ENCODE results near the gene METTL25. TPM values are rescaled to one million over a fixed set of nuclear protein-coding genes. Genes with fewer than 3 reads are reported as not detected.

Gene METTL25
- polyA plus RNA-seq, 1 donor (not counting 4 experiments of a cell fraction or from before 2014, with no cell fraction given), result 6.0 TPM

GRCh38 chr12:82522285-82522684 lies 164.0 kb downstream of the METTL25 start:
- no peak for TF ChIP-seq EZH2 (IDR thresholded peaks at IDR 0.05; ENCODE audit: low read length)
- TF ChIP-seq CTCF (optimal IDR thresholded peaks at IDR 0.05 in 1 of 3, IDR thresholded peaks at IDR 0.05 in 1 of 3, conservative IDR thresholded peaks at IDR 0.05 in 1 of 3; ENCODE audit: extremely low read depth in 1 of 3, insufficient read depth in 2 of 3, low read length in 3 of 3), result no peak
- H4K20me1 ChIP-seq (ENCODE audit: control insufficient read depth, extremely low read depth, insufficient read depth, low read length), result no peaks in the 10 kb centered on the region
- no peaks in the 10 kb centered on the region for H3K27me3 ChIP-seq (ENCODE audit: control insufficient read depth, extremely low read depth, insufficient read depth, low read length)
- H3K79me2 ChIP-seq (ENCODE audit: control insufficient read depth, insufficient read depth, low read length), result no peaks in the 10 kb centered on the region
- H3K4me2 ChIP-seq (ENCODE audit: control insufficient read depth, extremely low read depth, insufficient read depth, low read depth, low read length), result no peak overlapping the region
- dilution Hi-C loops (cut with MboI; ENCODE audit: extremely low pct_ligation_motif_present, low sequenced_read_pairs), result no loop called here
- H3K9me3 ChIP-seq (ENCODE audit: control insufficient read depth, low read depth, low read length), result no peaks in the 10 kb centered on the region
- no peak for FAIRE-seq
- H3K9me1 ChIP-seq (ENCODE audit: control insufficient read depth, extremely low read depth, insufficient read depth, low read length), result no peaks in the 10 kb centered on the region
- no peak overlapping the region for H3K9ac ChIP-seq (ENCODE audit: control insufficient read depth, extremely low read depth, insufficient read depth, low read length)
- no peaks in the 10 kb centered on the region for H3K36me3 ChIP-seq (ENCODE audit: control insufficient read depth in 2 of 2, extremely low read depth in 1 of 2, insufficient read depth in 2 of 2, low read length in 2 of 2)
- H3K4me1 ChIP-seq (ENCODE audit: control insufficient read depth, extremely low read depth, insufficient read depth, low read length), result no peaks in the 10 kb centered on the region
- H2AFZ ChIP-seq (ENCODE audit: control insufficient read depth, low read length), result no peak overlapping the region
- no peak for DNase-seq (ENCODE audit: low read depth, low spot score)
- H3K4me3 ChIP-seq (ENCODE audit: control insufficient read depth in 2 of 3, extremely low read depth in 1 of 3, insufficient read depth in 2 of 3, low read depth in 1 of 3, low read length in 3 of 3), result no peak overlapping the region
- no peak overlapping the region for H3K27ac ChIP-seq (ENCODE audit: control insufficient read depth, insufficient read depth, low read length)

GRCh38 chr12:82522762-82523161 lies 164.4 kb downstream of the METTL25 start:
- Histone ChIP-seq H3K79me2 (ENCODE audit: control insufficient read depth, insufficient read depth, low read length) (no peaks in the 10 kb centered on the region), H3K9me1 (ENCODE audit: control insufficient read depth, extremely low read depth, insufficient read depth, low read length) (no peaks in the 10 kb centered on the region), H4K20me1 (ENCODE audit: control insufficient read depth, extremely low read depth, insufficient read depth, low read length) (no peaks in the 10 kb centered on the region), H3K27me3 (ENCODE audit: control insufficient read depth, extremely low read depth, insufficient read depth, low read length) (no peaks in the 10 kb centered on the region), H3K9me3 (ENCODE audit: control insufficient read depth, low read depth, low read length) (no peaks in the 10 kb centered on the region), H3K4me2 (ENCODE audit: control insufficient read depth, extremely low read depth, insufficient read depth, low read depth, low read length) (no peak overlapping the region), H3K4me1 (ENCODE audit: control insufficient read depth, extremely low read depth, insufficient read depth, low read length) (no peaks in the 10 kb centered on the region), H3K9ac (ENCODE audit: control insufficient read depth, extremely low read depth, insufficient read depth, low read length) (no peak overlapping the region), H3K36me3 (ENCODE audit: control insufficient read depth in 2 of 2, extremely low read depth in 1 of 2, insufficient read depth in 2 of 2, low read length in 2 of 2) (no peaks in the 10 kb centered on the region), H2AFZ (ENCODE audit: control insufficient read depth, low read length) (no peak overlapping the region), H3K4me3 (ENCODE audit: control insufficient read depth in 2 of 3, extremely low read depth in 1 of 3, insufficient read depth in 2 of 3, low read depth in 1 of 3, low read length in 3 of 3) (no peak overlapping the region), H3K27ac (ENCODE audit: control insufficient read depth, insufficient read depth, low read length) (no peak overlapping the region)
- FAIRE-seq (no peak), DNase-seq (ENCODE audit: low read depth, low spot score) (no peak)
- dilution Hi-C loops (cut with MboI; ENCODE audit: extremely low pct_ligation_motif_present, low sequenced_read_pairs), result no loop called here
- no peak for TF ChIP-seq CTCF (optimal IDR thresholded peaks at IDR 0.05 in 1 of 3, IDR thresholded peaks at IDR 0.05 in 1 of 3, conservative IDR thresholded peaks at IDR 0.05 in 1 of 3; ENCODE audit: extremely low read depth in 1 of 3, insufficient read depth in 2 of 3, low read length in 3 of 3)
- TF ChIP-seq EZH2 (IDR thresholded peaks at IDR 0.05; ENCODE audit: low read length), result no peak
